Keratinocyte (primary cell): ENCODE data around the gene MICAL1. TPM values are rescaled to one million over a fixed set of nuclear protein-coding genes. Genes with fewer than 3 reads are reported as not detected.

Experiments
- DNase-seq: peaks from one replicate; pipeline ENCODE4 v3.0.0-alpha.2; 2011; ENCODE audit warnings: low read depth, missing footprints, low spot score
- FAIRE-seq: peaks from 2 replicates; lab custom pipeline; 2011; peaks lifted over from hg19 to GRCh38; lab: Jason Lieb, UNC
- H2AFZ ChIP-seq: 2 replicates; pipeline ENCODE4 v1.6.0; 2012; ENCODE audit warnings: low read length, control low read depth, inconsistent platforms; ENCODE audit not compliant: control insufficient read depth
- H3K27ac ChIP-seq: 2 replicates; pipeline ENCODE4 v1.5.1; 2011; ENCODE audit warnings: low read length; ENCODE audit not compliant: control insufficient read depth, insufficient read depth
- H3K27me3 ChIP-seq: 3 replicates; pipeline ENCODE4 v1.6.0; 2011; ENCODE audit warnings: low read length; ENCODE audit not compliant: control insufficient read depth, insufficient read depth; ENCODE audit errors: extremely low read depth
- H3K36me3 ChIP-seq, 2 experiments: 2 replicates in 1 of 2; 3 replicates in 1 of 2; pipeline ENCODE4 v1.5.1; 2011; ENCODE audit warnings: low read length in 2 of 2, mild to moderate bottlenecking in 1 of 2; ENCODE audit not compliant: control insufficient read depth in 2 of 2, insufficient read depth in 2 of 2; ENCODE audit errors: extremely low read depth in 1 of 2
- H3K4me1 ChIP-seq: 3 replicates; pipeline ENCODE4 v1.5.1; 2011; ENCODE audit warnings: low read length; ENCODE audit not compliant: control insufficient read depth, insufficient read depth; ENCODE audit errors: extremely low read depth
- H3K4me2 ChIP-seq: 3 replicates; pipeline ENCODE4 v1.6.0; 2011; ENCODE audit warnings: low read depth, low read length; ENCODE audit not compliant: control insufficient read depth, insufficient read depth; ENCODE audit errors: extremely low read depth
- H3K4me3 ChIP-seq, 3 experiments: fragments of 200-600 bp in 1 of 3; sonication (generic) in 1 of 3; 2 replicates in 2 of 3; 3 replicates in 1 of 3; pipeline ENCODE4 v1.5.1; 2011 to 2016; ENCODE audit warnings: low read length in 3 of 3, mild to moderate bottlenecking in 3 of 3, control low read depth in 2 of 3, inconsistent platforms in 1 of 3, low read depth in 1 of 3, mixed read lengths in 1 of 3, mixed run types in 1 of 3, moderate library complexity in 1 of 3; ENCODE audit not compliant: control insufficient read depth in 2 of 3, insufficient read depth in 2 of 3; ENCODE audit errors: extremely low read depth in 1 of 3
- H3K79me2 ChIP-seq: 2 replicates; pipeline ENCODE4 v1.6.0; 2012; ENCODE audit warnings: low read length; ENCODE audit not compliant: control insufficient read depth, insufficient read depth
- H3K9ac ChIP-seq: 3 replicates; pipeline ENCODE4 v1.6.0; 2011; ENCODE audit warnings: low read length; ENCODE audit not compliant: control insufficient read depth, insufficient read depth; ENCODE audit errors: extremely low read depth
- H3K9me1 ChIP-seq: 3 replicates; pipeline ENCODE4 v1.6.0; 2011; ENCODE audit warnings: low read length; ENCODE audit not compliant: control insufficient read depth, insufficient read depth; ENCODE audit errors: extremely low read depth
- H3K9me3 ChIP-seq: 2 replicates; pipeline ENCODE4 v1.5.1; 2012; ENCODE audit warnings: low read depth, low read length; ENCODE audit not compliant: control insufficient read depth
- H4K20me1 ChIP-seq: 3 replicates; pipeline ENCODE4 v1.6.0; 2011; ENCODE audit warnings: low read length; ENCODE audit not compliant: control insufficient read depth, insufficient read depth; ENCODE audit errors: extremely low read depth
- CTCF ChIP-seq, 3 experiments: IDR thresholded peaks in 1 of 3; conservative IDR thresholded peaks in 1 of 3; optimal IDR thresholded peaks in 1 of 3; 2 replicates in 2 of 3; 3 replicates in 1 of 3; pipeline versions ENCODE3 to v1.5.1; 2011; ENCODE audit warnings: low read length in 3 of 3, mild to moderate bottlenecking in 3 of 3, moderate library complexity in 2 of 3, control low read depth in 1 of 3, inconsistent platforms in 1 of 3; ENCODE audit not compliant: insufficient read depth in 2 of 3; ENCODE audit errors: extremely low read depth in 1 of 3
- EZH2 ChIP-seq: IDR thresholded peaks from one replicate; pipeline ENCODE4 v1.6.1; 2012; ENCODE audit warnings: inconsistent platforms, mild to moderate bottlenecking, low read length, moderate library complexity
- dilution Hi-C: fragments of 300-500 bp; cut with MboI; formaldehyde crosslinking; loops from one replicate; pipeline ENCODE4 v1.7.0; 2020; ENCODE audit warnings: low sequenced_read_pairs; ENCODE audit not compliant: extremely low pct_ligation_motif_present
- polyA plus RNA-seq, 5 experiments: library from polyadenylated mRNA; depleted of rRNA in 3 of 5; stranded (reverse) in 3 of 5; stranded (forward) in 1 of 5; unstranded in 1 of 5; fragments of >200 nt; gene quantifications; 1 replicate in 1 of 5; 2 replicates in 3 of 5; 3 replicates in 1 of 5; pipeline versions ENCODE4 v1.2.1 to v1.2.3, GENCODE V29; 2011 to 2012; ENCODE audit warnings: missing spikeins in 2 of 5, low read depth in 1 of 5, low replicate concordance in 1 of 5

MICAL1 gene
- polyA plus RNA-seq, 1 donor (not counting 4 experiments of a cell fraction or from before 2014, with no cell fraction given): 25.6 TPM

DNA sequence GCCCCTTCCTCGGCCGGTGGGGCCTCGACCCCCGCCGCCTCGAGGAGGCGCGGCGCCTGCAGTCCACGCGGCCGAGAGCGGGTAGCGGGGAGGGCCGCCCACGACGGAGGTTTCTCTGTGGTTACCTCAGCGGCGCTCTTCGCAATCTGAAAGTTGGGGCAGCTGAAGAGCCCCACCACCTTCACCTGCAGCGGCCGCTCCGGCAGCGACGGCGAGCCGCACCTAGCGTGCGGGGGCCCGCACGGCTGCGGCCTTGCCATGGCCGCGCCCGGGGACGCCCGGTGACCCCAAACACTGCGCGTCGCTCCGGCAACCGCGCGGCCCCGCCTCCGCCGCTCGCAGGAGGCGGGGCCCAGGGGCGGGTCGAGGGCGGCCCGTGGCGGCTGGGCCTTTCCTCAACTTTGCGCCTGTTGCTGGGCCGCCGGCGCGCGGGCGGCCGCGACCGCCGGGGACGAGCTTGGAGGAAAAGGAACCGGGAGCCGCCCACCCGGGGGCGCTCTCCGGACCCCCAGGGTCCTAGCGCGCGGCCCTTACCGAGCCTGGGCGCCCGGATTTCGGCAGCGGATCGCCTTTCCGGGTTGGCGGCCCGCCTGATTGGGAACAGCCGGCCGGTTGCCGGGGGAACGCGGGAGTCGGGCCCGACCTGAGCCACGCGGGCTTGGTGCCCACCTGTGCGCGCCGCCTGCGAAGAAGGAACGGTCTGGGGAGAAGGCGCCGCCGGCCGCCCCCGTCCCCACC, 15.1 kb downstream of the MICAL1 start, which contains the start of the genes PPIL6 and SMPD2:
TSS of gene PPIL6 (minus strand) at position 298 of the 738 bp plus-strand sequence. CDS start at position 260, 38 bp downstream.
TSS of gene SMPD2 (plus strand) at position 394 of the 738 bp plus-strand sequence. CDS start 398 bp downstream, outside the sequence.
- Histone ChIP-seq H4K20me1 (no peaks in the 10 kb centered on the region), H3K27ac (peak within 1 kb of the TSS; percentile 84), H3K36me3 (peaks cover 18 to 30% of the 10 kb centered on the region in 2 experiments), H3K4me2 (peak within 1 kb of the TSS; percentile 89), H3K79me2 (peaks cover 2% of the 10 kb centered on the region), H3K9me1 (peaks cover 2% of the 10 kb centered on the region), H3K4me1 (peaks cover 17% of the 10 kb centered on the region), H3K27me3 (no peaks in the 10 kb centered on the region), H3K4me3 (peak within 1 kb of the TSS; percentile 68 to 78 (median 74)), H3K9me3 (no peaks in the 10 kb centered on the region), H3K9ac (peak within 1 kb of the TSS; percentile 92), H2AFZ (peak within 1 kb of the TSS; percentile 88)
- dilution Hi-C loops: no loop called here
- DNase-seq (no peak), FAIRE-seq (no peak)
- no peak for TF ChIP-seq CTCF (optimal IDR thresholded peaks at IDR 0.05 in 1 of 3, IDR thresholded peaks at IDR 0.05 in 1 of 3, conservative IDR thresholded peaks at IDR 0.05 in 1 of 3; ENCODE audit: extremely low read depth in 1 of 3, insufficient read depth in 2 of 3, low read length in 3 of 3)

- peaks cover 8% of the 10 kb centered on the region for H3K4me1 ChIP-seq
- H2AFZ ChIP-seq: no peak overlapping the region
- no peaks in the 10 kb centered on the region for H4K20me1 ChIP-seq
- H3K79me2 ChIP-seq: no peaks in the 10 kb centered on the region
- no peaks in the 10 kb centered on the region for H3K27me3 ChIP-seq
- no peak overlapping the region for H3K4me3 ChIP-seq
- no peak for FAIRE-seq
- no peak for DNase-seq
- dilution Hi-C loops: no loop called here
- H3K9me1 ChIP-seq: no peaks in the 10 kb centered on the region
- H3K9ac ChIP-seq: no peak overlapping the region
- TF ChIP-seq EZH2 (no peak), CTCF (optimal IDR thresholded peaks at IDR 0.05 in 1 of 3, IDR thresholded peaks at IDR 0.05 in 1 of 3, conservative IDR thresholded peaks at IDR 0.05 in 1 of 3; ENCODE audit: extremely low read depth in 1 of 3, insufficient read depth in 2 of 3, low read length in 3 of 3) (no peak)
- H3K36me3 ChIP-seq: no peaks in the 10 kb centered on the region
- no peak overlapping the region for H3K4me2 ChIP-seq
- no peaks in the 10 kb centered on the region for H3K9me3 ChIP-seq
- no peak overlapping the region for H3K27ac ChIP-seq
Observed at GRCh38 chr6:109436041-109436440, 19.5 kb downstream of the MICAL1 start.
